ENCODE data around the gene PARP4.

DNA sequence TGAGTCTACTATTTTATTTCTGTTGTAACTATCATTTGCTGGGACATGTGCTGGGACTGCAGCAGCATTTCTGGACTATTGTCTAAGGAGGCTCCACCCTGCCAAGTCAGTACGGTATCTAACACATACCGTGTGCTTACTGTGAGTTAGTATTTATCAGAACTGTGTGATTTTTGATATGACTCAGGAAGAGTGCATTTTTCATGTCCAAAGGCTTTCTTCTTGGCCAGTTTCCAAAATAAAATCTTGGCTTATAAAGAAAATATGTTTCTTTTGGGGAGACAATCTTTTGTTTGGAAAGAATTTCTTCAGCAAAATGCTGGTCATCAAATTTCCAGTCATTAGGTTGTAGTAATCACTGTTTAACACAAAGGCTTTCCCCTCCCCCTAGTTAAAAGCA is 11.6 kb downstream of the PARP4 start:
- TF ChIP-seq, protein P1, sequence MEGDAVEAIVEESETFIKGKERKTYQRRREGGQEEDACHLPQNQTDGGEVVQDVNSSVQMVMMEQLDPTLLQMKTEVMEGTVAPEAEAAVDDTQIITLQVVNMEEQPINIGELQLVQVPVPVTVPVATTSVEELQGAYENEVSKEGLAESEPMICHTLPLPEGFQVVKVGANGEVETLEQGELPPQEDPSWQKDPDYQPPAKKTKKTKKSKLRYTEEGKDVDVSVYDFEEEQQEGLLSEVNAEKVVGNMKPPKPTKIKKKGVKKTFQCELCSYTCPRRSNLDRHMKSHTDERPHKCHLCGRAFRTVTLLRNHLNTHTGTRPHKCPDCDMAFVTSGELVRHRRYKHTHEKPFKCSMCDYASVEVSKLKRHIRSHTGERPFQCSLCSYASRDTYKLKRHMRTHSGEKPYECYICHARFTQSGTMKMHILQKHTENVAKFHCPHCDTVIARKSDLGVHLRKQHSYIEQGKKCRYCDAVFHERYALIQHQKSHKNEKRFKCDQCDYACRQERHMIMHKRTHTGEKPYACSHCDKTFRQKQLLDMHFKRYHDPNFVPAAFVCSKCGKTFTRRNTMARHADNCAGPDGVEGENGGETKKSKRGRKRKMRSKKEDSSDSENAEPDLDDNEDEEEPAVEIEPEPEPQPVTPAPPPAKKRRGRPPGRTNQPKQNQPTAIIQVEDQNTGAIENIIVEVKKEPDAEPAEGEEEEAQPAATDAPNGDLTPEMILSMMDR (IDR thresholded peaks at IDR 0.05) = no peak
- TF ChIP-seq POLR2AphosphoS5 (IDR thresholded peaks at IDR 0.05) (no peak), POLR2A (IDR thresholded peaks at IDR 0.05) (no peak)
